ENCODE measurements around the gene SLC25A26.

GRCh38 chr3:66398228-66399025, 177.6 kb downstream of the SLC25A26 start:
- TF ChIP-seq CTCF (IDR thresholded peaks at IDR 0.05) (no peak), POLR2A (IDR thresholded peaks at IDR 0.05) (no peak), POLR2AphosphoS5 (IDR thresholded peaks at IDR 0.05) (no peak)
